ENCODE data around the gene WDR31. TPM values are rescaled to one million over a fixed set of nuclear protein-coding genes. Genes with fewer than 3 reads are reported as not detected.

WDR31 gene
- total RNA-seq, 2 donors from 2014 or later = 2.4 to 5.4 TPM

GRCh38 chr9:113349445-113350094 is 9.5 kb upstream of the WDR31 start, which contains the start of gene BSPRY:
BSPRY (plus strand) TSS chr9:113349541; CDS start chr9:113349580, 39 bp downstream.
- no peak for DNase-seq (ENCODE audit: low spot score)
- Histone ChIP-seq H3K36me3 (no peaks in the 10 kb centered on the region), H3K4me1 (ENCODE audit: control insufficient read depth in 1 of 2, low read depth in 2 of 2) (peaks cover 4 to 14% of the 10 kb centered on the region in 2 donors), H3K27ac (no peak within 1 kb of the TSS), H3K4me3 (peak within 1 kb of the TSS; percentile 73), H3K9me3 (no peaks in the 10 kb centered on the region), H3K27me3 (replicated peaks; ENCODE audit: insufficient read depth) (no peaks in the 10 kb centered on the region)
- ATAC-seq (ENCODE audit: insufficient number of reproducible peaks, low FRiP score, low read depth) = no peak
- TF ChIP-seq, protein P1, sequence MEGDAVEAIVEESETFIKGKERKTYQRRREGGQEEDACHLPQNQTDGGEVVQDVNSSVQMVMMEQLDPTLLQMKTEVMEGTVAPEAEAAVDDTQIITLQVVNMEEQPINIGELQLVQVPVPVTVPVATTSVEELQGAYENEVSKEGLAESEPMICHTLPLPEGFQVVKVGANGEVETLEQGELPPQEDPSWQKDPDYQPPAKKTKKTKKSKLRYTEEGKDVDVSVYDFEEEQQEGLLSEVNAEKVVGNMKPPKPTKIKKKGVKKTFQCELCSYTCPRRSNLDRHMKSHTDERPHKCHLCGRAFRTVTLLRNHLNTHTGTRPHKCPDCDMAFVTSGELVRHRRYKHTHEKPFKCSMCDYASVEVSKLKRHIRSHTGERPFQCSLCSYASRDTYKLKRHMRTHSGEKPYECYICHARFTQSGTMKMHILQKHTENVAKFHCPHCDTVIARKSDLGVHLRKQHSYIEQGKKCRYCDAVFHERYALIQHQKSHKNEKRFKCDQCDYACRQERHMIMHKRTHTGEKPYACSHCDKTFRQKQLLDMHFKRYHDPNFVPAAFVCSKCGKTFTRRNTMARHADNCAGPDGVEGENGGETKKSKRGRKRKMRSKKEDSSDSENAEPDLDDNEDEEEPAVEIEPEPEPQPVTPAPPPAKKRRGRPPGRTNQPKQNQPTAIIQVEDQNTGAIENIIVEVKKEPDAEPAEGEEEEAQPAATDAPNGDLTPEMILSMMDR (IDR thresholded peaks at IDR 0.05) = no peak

GRCh38 chr9:113349066-113349444 is 9.0 kb upstream of the WDR31 start:
- no peak overlapping the region for H3K27ac ChIP-seq
- TF ChIP-seq, protein P1 (IDR thresholded peaks at IDR 0.05) = no peak
- peaks cover 4 to 19% of the 10 kb centered on the region in 2 donors for H3K4me1 ChIP-seq (ENCODE audit: control insufficient read depth in 1 of 2, low read depth in 2 of 2)
- no peaks in the 10 kb centered on the region for H3K9me3 ChIP-seq
- no peaks in the 10 kb centered on the region for H3K36me3 ChIP-seq
- peak overlapping the region; percentile 73 for H3K4me3 ChIP-seq
- no peaks in the 10 kb centered on the region for H3K27me3 ChIP-seq (replicated peaks; ENCODE audit: insufficient read depth)
- ATAC-seq (ENCODE audit: insufficient number of reproducible peaks, low FRiP score, low read depth) = no peak
- no peak for DNase-seq (ENCODE audit: low spot score)

GRCh38 chr9:113348437-113348836 is 8.4 kb upstream of the WDR31 start:
- no peak for DNase-seq (ENCODE audit: low spot score)

DNA sequence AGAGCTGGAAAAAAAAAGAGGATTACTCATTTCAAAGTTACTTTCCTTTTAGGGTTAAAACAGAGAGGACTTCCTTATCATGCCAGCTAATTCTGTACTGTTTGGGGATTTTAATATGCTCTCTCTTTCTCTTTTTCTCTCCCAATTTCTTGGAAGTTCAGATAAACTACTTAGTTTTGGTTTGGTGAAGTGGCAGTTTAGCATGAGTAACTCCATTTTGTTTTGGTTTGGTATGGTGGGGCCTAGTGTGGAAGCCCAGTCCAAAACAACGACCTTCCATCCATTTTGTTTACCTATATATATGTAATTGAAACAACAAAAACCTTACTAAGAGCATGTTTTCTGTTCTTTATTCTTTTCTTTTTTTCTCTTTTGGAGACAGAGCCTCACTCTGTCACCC is 5.6 kb upstream of the WDR31 start:
- ATAC-seq (ENCODE audit: insufficient number of reproducible peaks, low FRiP score, low read depth) (no peak), DNase-seq (ENCODE audit: low spot score) (no peak)
- TF ChIP-seq, protein P1 (IDR thresholded peaks at IDR 0.05) = no peak
- Histone ChIP-seq H3K27me3 (replicated peaks; ENCODE audit: insufficient read depth) (no peaks in the 10 kb centered on the region), H3K9me3 (no peaks in the 10 kb centered on the region), H3K4me1 (ENCODE audit: control insufficient read depth in 1 of 2, low read depth in 2 of 2) (peaks cover 4 to 28% of the 10 kb centered on the region in 2 donors), H3K36me3 (no peaks in the 10 kb centered on the region), H3K4me3 (no peak overlapping the region), H3K27ac (no peak overlapping the region)

More at GRCh38 chr9:113348437-113348836, 8.4 kb upstream of the WDR31 start:
- no peaks in the 10 kb centered on the region for H3K36me3 ChIP-seq
- no peak overlapping the region for H3K27ac ChIP-seq
- TF ChIP-seq, protein P1 (IDR thresholded peaks at IDR 0.05) = no peak
- no peaks in the 10 kb centered on the region for H3K9me3 ChIP-seq
- no peaks in the 10 kb centered on the region for H3K27me3 ChIP-seq (replicated peaks; ENCODE audit: insufficient read depth)
- no peak for ATAC-seq (ENCODE audit: insufficient number of reproducible peaks, low FRiP score, low read depth)
- H3K4me1 ChIP-seq (ENCODE audit: control insufficient read depth in 1 of 2, low read depth in 2 of 2) = peaks cover 4 to 24% of the 10 kb centered on the region in 2 donors
- no peak overlapping the region for H3K4me3 ChIP-seq

- Histone ChIP-seq H3K4me1 (ENCODE audit: control insufficient read depth in 1 of 2, low read depth in 2 of 2) (peaks cover 4 to 27% of the 10 kb centered on the region in 2 donors), H3K36me3 (no peaks in the 10 kb centered on the region), H3K9me3 (no peaks in the 10 kb centered on the region), H3K4me3 (no peak overlapping the region), H3K27me3 (replicated peaks; ENCODE audit: insufficient read depth) (no peaks in the 10 kb centered on the region), H3K27ac (no peak overlapping the region)
- TF ChIP-seq, protein P1 (IDR thresholded peaks at IDR 0.05) = no peak
- ATAC-seq (ENCODE audit: insufficient number of reproducible peaks, low FRiP score, low read depth) (no peak), DNase-seq (ENCODE audit: low spot score) (no peak)
Measured at GRCh38 chr9:113345190-113345589, 5.1 kb upstream of the WDR31 start.

All from thoracic aorta (tissue), 2 donors.